SKM-1 (cell line): ENCODE data around the gene KCNMA1.
A peak's percentile ranks its signal among the peaks of the same experiment; 100 is the strongest.

ENCODE experiments used
- DNase-seq: peaks from one replicate; lab custom pipeline; 2025; ENCODE audit not compliant: unreplicated experiment; lab: John Stamatoyannopoulos, UW

The KCNMA1 gene

DNA sequence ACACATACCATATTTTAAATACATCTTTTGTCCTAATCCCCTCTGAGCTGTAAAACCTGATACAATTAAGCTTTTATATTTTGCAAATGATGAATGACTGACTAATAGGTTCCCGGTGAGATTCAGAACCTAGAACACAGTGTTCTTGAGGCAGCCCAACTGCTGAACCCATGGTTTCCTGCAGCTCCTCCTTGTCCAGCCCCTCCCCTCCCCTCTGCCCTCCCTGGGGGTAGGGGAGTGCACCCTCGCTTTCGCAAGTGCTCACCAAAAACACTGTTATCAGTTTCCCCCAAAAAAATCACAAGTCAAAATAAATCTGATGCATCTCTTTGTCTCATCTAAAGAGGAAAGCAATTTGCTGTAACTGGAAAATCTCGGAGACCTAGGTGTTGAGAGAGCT lies 602.8 kb downstream of the KCNMA1 start:
- DNase-seq: no peak

DNA sequence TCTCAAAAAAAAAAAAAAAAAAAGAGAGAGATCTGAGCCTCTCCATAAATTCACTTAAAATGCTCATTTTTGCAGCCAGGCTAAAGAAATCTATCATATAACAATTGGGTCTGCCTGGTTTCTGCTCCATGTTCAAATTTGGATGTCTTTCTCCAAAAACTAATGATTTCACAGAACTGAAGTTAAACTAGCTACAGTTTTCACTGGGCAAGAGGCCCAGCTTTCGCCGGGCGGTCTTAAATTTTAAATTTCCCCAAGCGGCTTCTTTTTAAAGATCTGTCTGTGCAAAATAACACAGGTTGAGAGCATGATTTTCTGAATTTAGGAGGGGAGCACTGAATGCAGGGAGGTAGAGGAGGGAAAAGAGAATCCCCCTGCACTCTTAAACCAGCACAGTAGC lies 603.4 kb downstream of the KCNMA1 start:
- DNase-seq: no peak

DNA sequence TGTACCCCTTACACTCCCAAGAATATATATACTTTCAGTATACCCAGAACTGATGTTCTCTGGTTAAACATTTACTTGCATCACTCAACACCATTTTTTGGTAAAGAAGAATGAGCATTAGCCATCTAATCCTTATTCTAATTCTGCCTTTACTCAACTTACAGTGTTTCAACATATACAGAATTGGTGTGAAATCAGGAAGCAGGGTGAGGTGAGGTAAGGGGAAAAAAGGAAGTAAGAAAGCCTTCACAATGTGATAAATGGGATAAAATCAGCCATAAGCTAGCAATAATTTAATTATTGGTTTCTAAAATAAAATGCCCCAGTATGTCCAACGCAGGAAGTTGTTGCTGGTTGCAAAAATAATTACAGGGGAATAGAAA lies 605.4 kb downstream of the KCNMA1 start:
- peak; percentile 77 for DNase-seq

DNA sequence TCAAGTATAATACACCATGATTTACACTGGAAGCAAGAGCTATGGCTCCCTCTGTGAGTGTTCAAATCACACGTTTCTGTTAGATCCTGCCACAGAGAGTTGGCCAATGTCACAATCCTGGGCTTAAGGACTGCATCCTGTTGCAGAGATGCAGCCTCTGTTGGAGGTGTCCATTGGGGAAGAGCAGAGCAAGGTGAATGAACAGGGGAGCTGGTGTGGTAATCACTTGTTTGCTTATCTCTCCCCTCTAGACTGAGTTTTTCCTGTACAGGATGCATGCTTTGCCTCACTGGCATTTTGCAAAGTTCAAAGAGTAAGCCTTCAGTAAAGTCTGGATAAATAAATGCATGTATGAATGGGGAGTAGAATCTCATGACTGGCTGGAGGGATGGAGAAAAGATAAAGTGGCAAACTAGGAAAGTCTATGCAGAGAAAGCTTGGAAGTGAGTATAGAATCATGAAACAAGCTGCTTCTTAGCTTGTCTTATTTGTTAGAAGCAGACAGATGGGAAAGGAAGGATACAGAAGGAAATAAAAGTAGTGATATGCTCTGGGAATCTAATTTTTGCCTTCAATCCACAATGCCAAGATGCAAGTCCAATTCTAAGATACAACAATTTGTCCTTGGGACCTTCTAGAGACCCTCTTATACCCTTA lies 605.9 kb downstream of the KCNMA1 start:
- DNase-seq: peak; percentile 42

DNA sequence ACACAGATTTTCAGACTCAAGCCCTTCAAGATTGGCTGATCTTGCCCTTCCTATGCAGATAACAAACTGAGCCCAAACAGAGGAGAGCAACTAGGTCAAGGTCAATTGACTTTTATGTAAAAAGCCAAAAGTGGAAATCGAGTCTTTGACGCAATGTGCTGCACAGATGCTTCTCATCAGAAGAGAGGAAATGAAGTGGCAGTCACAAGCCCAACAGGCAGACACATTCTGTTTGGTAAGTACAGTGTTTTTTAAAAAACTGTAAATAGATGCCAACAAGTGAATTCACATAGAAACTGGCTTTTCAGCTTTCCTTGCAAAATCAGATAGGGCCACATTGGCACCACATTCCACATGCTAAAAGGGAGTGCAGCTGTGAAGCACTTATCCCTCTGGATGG lies 606.6 kb downstream of the KCNMA1 start:
- DNase-seq: peak; percentile 31

DNA sequence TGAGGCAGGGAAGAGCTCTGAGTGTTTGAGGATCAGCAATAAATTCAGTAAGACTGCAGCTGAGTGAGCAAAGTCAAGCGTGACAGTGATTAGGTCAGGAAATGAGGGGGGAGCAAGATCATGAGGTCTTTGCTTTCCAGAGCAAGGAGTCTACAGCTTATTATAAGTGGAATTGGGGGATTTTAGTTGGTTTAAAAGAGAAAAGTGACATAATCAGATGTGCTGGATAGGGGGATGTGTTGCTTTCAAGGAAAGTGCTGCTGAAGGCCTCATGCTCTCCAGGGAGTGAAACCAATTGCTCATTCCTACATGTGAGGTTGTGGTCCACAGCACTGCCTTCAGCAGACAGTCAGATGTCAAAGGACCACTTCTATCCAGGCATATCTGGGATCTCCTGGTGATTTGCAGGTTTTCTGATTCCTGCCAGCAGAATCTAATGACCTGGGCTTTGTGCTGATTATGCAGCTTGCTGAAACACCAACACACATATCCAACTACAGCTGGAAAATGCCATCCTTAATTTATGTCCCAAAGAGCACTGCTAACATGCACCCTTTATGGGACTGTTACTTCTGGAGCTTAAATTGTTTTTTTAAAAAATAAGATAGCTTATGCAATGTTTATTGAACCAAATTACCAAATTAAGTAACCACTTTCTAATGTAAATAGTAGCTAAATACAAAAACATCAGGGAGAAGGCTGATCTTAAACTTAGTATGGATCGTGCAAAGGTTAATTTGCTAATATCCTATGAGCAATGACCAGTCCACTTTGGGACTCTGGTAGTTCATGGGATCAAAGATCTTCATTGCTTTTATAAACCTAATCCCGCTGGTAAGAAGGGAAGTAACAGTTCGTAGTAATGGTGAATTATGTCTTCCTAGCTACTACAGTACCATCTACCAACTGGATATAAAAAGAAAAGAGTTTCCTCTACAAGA lies 607.6 kb downstream of the KCNMA1 start:
- DNase-seq: no peak

DNA sequence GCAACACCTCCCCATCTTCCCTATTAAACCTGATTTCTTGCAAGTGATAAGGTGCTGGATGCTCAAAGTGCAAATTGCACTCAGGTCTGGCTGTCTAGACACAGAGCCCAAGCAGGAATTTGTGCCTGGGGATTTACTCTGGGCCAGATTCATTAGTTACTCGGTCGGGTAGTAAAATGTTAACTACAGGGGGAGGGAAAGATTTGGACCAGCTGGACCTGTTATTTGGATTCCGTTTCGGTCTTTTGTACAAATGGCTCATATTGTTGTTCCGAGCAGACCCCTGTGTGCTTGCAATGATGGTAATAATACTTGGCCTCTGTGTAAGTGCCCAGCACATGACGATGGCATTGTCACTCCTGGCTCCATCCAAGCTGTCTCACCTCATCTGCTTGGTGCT lies 609.6 kb downstream of the KCNMA1 start:
- DNase-seq: no peak

DNA sequence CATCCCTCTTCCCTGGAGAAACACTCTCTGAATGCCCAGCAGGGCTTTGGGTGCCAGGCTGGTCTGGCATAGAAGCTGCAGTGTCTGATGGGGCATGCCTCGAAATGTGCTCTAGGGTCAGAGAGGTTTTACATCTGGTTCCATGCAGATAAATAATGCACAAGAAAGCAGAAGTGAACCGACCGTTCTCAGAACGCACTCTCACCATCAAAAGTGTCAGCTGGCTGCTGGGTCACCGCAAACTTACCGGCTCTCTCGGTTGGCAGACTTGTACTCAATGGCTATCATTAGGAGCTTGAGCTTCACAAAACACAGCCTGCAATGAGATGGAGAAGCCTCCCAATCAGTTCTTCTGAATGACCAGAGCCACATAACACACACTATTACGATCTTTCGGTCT lies 610.0 kb downstream of the KCNMA1 start:
- no peak for DNase-seq

DNA sequence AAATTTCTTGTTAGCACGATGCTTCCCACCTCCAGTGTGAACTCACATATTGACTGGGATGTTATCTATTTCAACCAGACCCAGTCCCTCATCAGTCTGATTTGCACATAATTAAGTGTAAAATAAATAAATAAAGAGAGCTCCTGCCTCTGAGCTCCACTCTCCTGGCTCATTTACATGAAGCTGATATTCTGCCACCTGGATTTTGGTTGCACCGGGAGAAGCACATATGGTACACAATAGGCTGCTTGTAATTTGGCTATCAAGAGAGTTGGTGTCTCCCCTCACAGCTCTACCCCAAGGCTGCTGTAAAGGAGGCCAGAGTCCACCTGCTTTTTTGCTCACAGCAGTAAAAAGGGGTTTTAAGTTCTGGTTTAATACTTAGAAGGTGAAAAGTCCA lies 610.5 kb downstream of the KCNMA1 start:
- DNase-seq: no peak

DNA sequence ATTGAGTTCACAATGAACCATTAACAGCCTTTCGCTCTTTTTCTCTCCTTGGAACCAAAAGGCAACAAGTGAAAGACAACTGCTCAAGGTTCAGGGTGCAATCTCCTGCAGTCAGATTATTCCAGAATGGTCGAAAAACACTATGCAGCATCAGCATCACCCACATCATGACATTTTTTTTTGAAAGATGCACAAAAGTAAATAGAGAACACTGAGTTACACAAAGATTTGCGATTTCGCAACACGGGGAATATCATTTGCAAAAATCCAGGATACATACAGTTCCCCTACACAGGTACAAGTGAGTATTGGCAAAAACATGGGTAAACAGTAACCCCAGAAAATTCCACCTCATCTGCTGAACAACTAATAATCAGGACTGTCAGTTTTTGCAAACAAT lies 611.5 kb downstream of the KCNMA1 start:
- no peak for DNase-seq

DNA sequence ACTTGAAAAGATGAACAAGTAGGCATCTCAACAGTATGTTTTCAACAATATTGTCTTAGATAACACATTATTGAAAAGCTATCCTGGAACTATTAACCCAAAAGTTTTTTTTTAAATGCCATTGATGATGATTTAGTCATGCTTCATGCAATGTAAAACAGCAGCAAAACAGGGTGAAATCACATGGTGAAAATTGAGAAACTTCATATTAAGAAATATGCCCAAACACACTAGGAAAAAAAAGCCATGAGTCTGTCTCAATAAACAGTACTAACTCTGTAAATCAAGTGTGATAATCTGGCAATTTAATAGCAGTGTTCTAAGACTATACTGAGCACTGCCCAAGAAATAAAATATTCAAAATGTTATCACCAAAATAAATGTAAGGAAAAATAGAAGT lies 613.1 kb downstream of the KCNMA1 start:
- no peak for DNase-seq

DNA sequence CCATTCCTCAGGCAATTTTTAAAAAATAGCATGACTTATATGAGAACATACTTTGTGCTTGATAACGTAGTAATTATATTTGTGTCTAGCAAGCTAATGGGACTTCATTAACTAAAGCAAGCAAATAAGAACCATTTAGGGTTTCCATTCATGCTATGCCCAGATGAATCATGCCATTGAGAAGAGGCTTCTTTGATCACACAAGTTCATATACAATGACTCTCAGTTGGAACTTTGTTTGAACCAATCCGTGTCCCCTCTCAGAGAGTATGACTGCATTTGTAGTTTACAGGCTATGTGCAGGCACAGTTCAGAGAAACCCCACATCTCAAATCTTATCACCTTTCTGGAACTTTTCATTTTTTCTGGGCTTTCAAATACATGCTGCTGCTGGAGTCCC lies 614.2 kb downstream of the KCNMA1 start:
- no peak for DNase-seq

DNA sequence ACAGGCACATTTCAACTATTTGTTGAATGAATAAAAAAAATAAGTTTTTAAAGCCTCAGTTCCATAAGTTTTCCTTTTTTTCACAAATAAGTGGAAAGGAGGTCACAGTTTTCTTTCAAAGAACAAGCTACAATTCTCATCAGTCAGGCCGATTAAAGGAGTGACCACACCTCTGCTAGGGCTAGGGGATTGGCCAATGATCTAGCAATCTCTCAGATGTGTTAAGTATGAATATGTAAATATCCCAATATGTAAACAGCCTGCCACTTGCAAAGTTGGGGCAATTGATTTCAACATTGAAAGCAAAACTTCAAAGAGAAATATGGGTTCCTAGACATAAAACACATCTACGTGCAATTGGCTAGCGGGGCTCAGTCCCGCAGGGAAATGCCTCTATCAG lies 614.9 kb downstream of the KCNMA1 start:
- DNase-seq: no peak

DNA sequence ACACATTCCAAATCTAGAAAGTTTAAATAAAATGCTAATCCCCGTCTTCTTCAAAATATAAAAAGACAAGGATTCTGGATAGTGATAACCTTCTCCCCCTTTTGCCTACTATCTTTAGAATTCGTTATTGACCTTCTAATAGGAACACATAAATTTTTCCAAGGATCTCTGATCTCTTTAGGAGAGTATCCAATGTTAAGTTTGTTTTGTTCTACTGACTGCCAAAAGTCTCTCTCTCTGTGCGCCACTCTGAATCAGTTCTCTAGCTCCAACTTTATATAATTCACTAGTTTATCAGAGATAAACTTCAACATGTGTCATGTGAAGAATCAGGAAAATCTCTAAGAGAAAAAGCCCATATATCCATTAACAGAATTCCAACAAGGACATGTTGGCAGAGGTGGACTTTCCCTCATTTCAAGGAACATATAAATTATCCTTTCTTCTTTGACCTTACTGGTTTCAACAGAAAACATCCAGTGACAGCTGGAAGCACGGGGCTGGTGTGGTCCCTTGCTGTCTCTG lies 615.6 kb downstream of the KCNMA1 start:
- DNase-seq: no peak

DNA sequence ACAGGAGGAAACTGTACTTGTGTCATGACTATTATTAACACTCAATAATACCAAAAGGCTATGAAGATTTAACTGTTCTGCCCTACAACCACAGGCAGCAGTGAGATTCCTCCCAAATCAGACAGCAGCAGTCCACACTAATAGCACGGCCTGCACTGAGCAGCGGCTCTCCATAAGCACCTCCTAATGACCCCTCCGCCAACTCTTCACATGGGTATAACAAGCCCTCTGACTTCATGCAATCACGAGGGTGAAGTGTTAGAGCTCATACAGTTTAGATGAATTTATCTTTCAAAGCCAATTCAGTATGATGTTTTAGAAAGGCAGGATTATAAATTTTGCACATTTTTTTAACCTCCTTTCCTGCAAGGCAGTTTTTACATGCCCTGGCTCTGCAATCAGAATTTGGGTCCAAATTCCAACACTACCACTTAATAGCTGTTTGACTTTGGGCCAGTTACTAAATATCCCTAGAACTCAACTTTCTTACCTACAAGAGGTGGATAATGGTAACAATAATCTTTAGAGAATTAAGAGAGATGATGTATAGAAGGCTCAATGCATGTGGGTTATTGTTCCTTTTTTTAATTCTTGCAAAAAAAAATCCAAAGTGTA lies 617.1 kb downstream of the KCNMA1 start:
- no peak for DNase-seq

DNA sequence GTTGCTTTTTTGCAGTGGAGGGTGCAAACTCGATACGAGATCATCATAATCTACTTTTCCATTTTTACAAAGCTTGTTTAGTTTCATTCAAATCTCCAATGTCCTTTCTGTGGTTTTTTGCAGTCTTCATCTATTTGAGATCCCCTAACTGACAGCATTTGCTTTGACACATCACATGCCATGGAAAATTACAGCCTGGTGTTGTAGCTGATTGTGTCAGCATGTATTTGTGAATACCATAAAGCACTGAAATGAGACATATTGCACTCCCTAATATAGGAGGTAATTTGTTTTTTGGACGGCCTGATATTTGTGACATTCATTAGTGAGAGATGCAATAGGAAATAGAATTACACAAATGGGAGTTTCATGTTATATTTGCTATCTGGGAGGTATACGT lies 620.8 kb downstream of the KCNMA1 start:
- DNase-seq: no peak

DNA sequence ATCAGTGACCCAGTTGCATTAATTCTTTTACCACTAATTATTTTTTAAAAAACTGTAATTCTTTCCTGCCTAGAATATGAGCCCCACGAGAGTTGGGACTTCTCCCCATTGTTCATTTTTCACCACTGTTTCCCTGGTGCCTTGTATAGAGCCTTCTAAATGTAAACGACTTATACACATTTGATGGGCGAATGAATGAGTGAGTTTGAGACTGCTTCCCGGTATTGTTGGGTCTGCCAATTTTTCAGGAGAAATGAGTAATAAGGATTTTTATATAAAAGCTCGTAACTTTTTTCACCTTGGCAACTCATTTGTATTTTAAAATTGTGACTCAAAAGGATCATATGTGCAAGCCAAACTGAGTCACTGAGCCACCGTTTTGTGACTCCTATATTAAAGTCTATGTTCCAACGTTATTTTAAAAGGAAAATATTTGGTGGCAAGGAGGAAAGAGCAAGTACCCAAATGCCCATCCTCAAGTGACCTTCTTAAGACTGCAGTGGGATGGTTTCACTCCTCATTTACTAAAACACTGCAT lies 621.3 kb downstream of the KCNMA1 start:
- no peak for DNase-seq

DNA sequence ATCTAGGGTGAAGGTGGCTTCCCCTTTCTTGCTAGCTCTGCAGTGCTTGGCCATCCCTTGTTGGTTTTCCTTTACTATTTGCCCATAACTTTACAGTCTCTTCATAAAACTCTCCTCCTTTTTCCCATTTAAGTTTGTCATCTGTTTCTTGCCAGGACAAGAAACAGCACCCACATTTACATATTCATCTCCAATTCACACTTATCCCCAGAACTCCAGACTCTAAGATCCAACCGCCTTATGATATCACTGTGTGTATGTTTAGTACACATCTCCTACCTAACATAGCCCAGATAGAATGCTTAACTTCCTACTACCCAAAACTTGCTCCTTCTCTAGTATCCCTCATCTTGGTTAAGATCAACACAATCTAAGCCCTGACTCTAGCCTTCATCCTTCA lies 622.2 kb downstream of the KCNMA1 start:
- no peak for DNase-seq

DNA sequence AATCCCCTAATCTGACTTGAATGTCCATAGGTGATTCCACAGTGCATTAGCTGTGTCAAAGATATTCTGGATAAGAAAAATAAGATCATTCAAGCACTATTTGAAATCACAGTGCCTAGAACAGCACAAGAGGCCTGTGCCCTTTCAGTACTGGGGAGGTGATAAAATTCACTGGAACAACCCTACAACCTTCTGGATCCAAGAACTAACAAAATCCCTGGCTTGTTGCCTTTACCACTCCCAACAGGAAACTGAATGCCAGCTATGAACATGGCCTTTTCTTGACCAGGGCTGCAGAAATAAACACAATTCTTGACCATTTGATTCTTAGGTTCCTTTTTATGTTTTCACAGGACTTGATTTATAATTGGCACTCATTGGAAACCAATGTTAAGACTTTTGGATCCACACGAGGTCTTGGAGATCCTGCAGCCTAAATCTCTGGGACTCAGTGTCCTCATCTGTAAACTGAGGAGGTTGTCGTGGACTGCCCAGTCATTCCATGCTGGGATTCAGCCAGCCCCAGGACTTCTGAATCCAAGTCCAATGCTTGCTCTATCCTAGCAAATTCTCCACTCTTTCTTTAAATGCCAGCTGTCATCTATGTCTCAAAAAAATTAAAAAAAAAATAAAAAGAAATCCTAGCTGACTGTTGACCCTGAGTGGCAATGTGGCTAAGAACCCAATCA lies 624.7 kb downstream of the KCNMA1 start:
- DNase-seq: no peak

DNA sequence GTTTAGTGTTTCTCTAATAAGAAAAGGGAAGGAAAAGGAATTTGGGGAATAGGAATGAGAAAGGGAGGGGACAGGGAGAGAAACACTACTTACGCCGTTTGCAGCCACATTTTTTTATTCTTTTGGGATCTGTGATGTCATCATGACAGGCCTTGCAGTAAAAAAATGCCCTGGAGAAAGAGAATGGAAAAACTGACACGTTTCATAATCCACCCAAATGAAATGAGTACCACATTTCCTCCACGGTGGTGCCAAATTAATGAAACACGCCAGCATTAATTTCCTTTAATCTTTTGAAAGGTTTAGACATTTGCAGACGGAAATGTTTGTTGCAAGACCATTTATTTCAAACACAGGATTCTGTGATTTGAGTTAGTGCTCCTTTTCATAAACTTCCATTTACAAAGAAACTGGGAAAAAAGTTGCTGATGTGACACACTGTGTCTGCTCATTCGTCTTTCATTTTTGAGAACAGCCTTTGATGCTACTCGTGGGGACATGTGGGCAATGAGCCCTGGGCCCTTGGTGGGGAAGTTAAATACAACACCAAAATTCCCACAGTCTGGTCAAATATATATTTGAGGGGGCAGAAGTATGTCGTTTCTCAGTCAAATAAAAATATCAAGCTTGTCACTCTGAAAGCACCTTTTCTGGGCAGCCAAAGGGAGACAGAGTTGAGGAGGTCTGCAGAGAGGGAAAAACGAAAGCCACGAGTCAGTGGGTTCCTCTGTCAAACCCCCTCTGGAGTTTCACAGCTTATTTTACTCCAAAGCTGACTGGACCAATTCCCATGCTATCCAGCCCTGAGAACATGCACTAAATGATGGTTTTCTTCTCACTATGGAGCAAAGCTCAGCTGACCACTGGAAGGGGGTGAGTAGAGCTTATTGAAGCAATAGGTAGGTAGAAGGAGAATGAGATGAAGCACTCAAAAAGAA lies 625.5 kb downstream of the KCNMA1 start:
- no peak for DNase-seq
